GM12878 (cell line): ENCODE measurements around the gene PRCD. TPM values are rescaled to one million over a fixed set of nuclear protein-coding genes. Genes with fewer than 3 reads are reported as not detected.
A peak's percentile ranks its signal among the peaks of the same experiment; 100 is the strongest.

Experiments
- ATAC-seq: fragments of 200-7000 bp; cut with Tn5 transposase; 3 replicates; pipeline ENCODE4 v1.9.1; 2020; ENCODE audit warnings: mild to moderate bottlenecking, moderate library complexity
- BruUV-seq: library from RNA; stranded (reverse); fragments of 400-500 nt; replicated peaks from 2 replicates; lab custom pipeline; 2021; lab: Mats Ljungman, UMichigan
- CTCF ChIA-PET: fragments of 300-600 bp; sonication (Branson Sonifier 250); formaldehyde crosslinking; extraction: SDS; loops from one replicate; lab custom pipeline; 2021; ENCODE audit warnings: inconsistent platforms; lab: Yijun Ruan, JAX
- POLR2A ChIA-PET: fragments of 350-600 bp; formaldehyde crosslinking; extraction: SDS; loops from one replicate; lab custom pipeline; 2021; ENCODE audit warnings: inconsistent platforms; lab: Charles Lee
- RAD21 ChIA-PET: fragments of 300-600 bp; sonication (Branson Sonifier 250); formaldehyde crosslinking; loops from one replicate; lab custom pipeline; 2023; ENCODE audit warnings: antibody characterized with exemption; ENCODE audit not compliant: unreplicated experiment; lab: Charles Lee
- SMC1A ChIA-PET: fragments of 300-600 bp; sonication (Branson Sonifier 250); formaldehyde crosslinking; loops from one replicate; lab custom pipeline; 2023; ENCODE audit not compliant: unreplicated experiment, uncharacterized antibody; lab: Charles Lee
- DNase-seq: peaks from one replicate; pipeline ENCODE4 v3.0.0-alpha.2; 2011; ENCODE audit warnings: low read depth, low spot score
- FAIRE-seq: peaks from 3 replicates; lab custom pipeline; 2011; peaks lifted over from hg19 to GRCh38; lab: Jason Lieb, UNC
- H2AFZ ChIP-seq: 2 replicates; pipeline ENCODE4 v1.6.0; 2011; ENCODE audit warnings: low read depth, low read length, control low read depth; ENCODE audit not compliant: control insufficient read depth
- H3K27ac ChIP-seq: 2 replicates; pipeline ENCODE4 v1.5.1; 2011; ENCODE audit warnings: control low read depth; ENCODE audit not compliant: control insufficient read depth, insufficient read depth
- H3K27me3 ChIP-seq, 2 experiments: replicated peaks in 1 of 2; 2 replicates each; pipeline versions ENCODE4 v1.6.0 to v1.6.1; 2011; ENCODE audit warnings: low read length in 1 of 2; ENCODE audit not compliant: control insufficient read depth in 2 of 2, insufficient read depth in 2 of 2
- H3K36me3 ChIP-seq, 2 experiments: 2 replicates each; pipeline ENCODE4 v1.5.1; 2011; ENCODE audit warnings: low read length in 1 of 2; ENCODE audit not compliant: control insufficient read depth in 2 of 2, insufficient read depth in 2 of 2
- H3K4me1 ChIP-seq: 2 replicates; pipeline ENCODE4 v1.6.1; 2011; ENCODE audit warnings: mild to moderate bottlenecking, low read length, moderate library complexity, mixed read lengths; ENCODE audit not compliant: control insufficient read depth, insufficient read depth
- H3K4me2 ChIP-seq: 2 replicates; pipeline ENCODE4 v1.6.0; 2011; ENCODE audit warnings: control low read depth; ENCODE audit not compliant: control insufficient read depth, insufficient read depth
- H3K4me3 ChIP-seq: fragments of 200-600 bp; sonication (generic); 2 replicates; pipeline ENCODE4 v1.5.1; 2016
- H3K79me2 ChIP-seq: 2 replicates; pipeline ENCODE4 v1.6.0; 2011; ENCODE audit warnings: low read length; ENCODE audit not compliant: control insufficient read depth, insufficient read depth
- H3K9ac ChIP-seq: 2 replicates; pipeline ENCODE4 v1.8.0; 2011; ENCODE audit warnings: low read length, control low read depth, mixed read lengths; ENCODE audit not compliant: control insufficient read depth, insufficient read depth
- H3K9me3 ChIP-seq: replicated peaks from 3 replicates; pipeline ENCODE4 v1.5.1; 2011; ENCODE audit warnings: mild to moderate bottlenecking, low read length; ENCODE audit not compliant: control insufficient read depth, insufficient read depth
- H4K20me1 ChIP-seq: 2 replicates; pipeline ENCODE4 v1.6.0; 2011; ENCODE audit not compliant: control insufficient read depth, insufficient read depth
- BACH1 ChIP-seq: fragments of 450-650 bp; IDR thresholded peaks from 2 replicates; pipeline ENCODE4 v1.6.1; 2017; ENCODE audit warnings: mild to moderate bottlenecking, borderline replicate concordance
- CHD4 ChIP-seq: fragments of 200-600 bp; sonication (generic); IDR thresholded peaks from 2 replicates; pipeline ENCODE4 v1.6.1; 2016; ENCODE audit warnings: mild to moderate bottlenecking
- KLF5 ChIP-seq: fragments of 450-650 bp; IDR thresholded peaks from 2 replicates; pipeline ENCODE4 v1.6.1; 2014; ENCODE audit warnings: mild to moderate bottlenecking; ENCODE audit not compliant: partially characterized antibody
- MAX ChIP-seq: IDR thresholded peaks from 2 replicates; pipeline ENCODE4 v1.6.1; 2012; ENCODE audit warnings: low read depth, low read length, improper control_type of control experiment
- MYB ChIP-seq: fragments of 150-350 bp; IDR thresholded peaks from 2 replicates; pipeline ENCODE4 v1.6.1; 2014; ENCODE audit warnings: mild to moderate bottlenecking, low read depth, low read length, borderline replicate concordance
- NFYA ChIP-seq: IDR thresholded peaks from 2 replicates; pipeline ENCODE4 v1.6.1; 2011; ENCODE audit warnings: low read depth, mild to moderate bottlenecking, low read length, improper control_type of control experiment, borderline replicate concordance
- SMAD1 ChIP-seq: fragments of 450-650 bp; IDR thresholded peaks from 2 replicates; pipeline ENCODE4 v1.6.1; 2018; ENCODE audit warnings: mild to moderate bottlenecking, low read depth; ENCODE audit not compliant: partially characterized antibody
- SUPT20H ChIP-seq: IDR thresholded peaks from 2 replicates; pipeline ENCODE4 v1.6.1; 2011; ENCODE audit warnings: low read depth, mild to moderate bottlenecking, low read length, moderate library complexity, borderline replicate concordance; ENCODE audit not compliant: control insufficient read depth
- WGBS: methylation state at CpG from one replicate; pipeline ENCODE4 v1.1.6; 2016; ENCODE audit warnings: low lambda C conversion rate; ENCODE audit not compliant: insufficient replicate concordance, insufficient coverage; ENCODE audit errors: missing lambda C conversion rate; 5-methylcytosine and 5-hydroxymethylcytosine counted together
- in situ Hi-C: fragments of 300-500 bp; cut with MboI; formaldehyde crosslinking; loops from 9 replicates; pipeline ENCODE4 v1.14.3; 2018; ENCODE audit warnings: mixed read lengths
- intact Hi-C: fragments of 100-400 bp; cut with micrococcal nuclease; formaldehyde crosslinking; loops from one replicate; pipeline ENCODE4 v1.14.2; 2022; ENCODE audit not compliant: unreplicated experiment
- polyA plus RNA-seq, 11 experiments: library from polyadenylated mRNA; depleted of rRNA in 4 of 11; unstranded in 6 of 11; stranded (reverse) in 5 of 11; fragments of >200 nt; fragmentation: Nextera tagmentation in 4 of 11; fragmentation: Illumina TruSeq in 1 of 11; extraction: Ambion mirVana in 4 of 11; extraction: Trizol in 1 of 11; gene quantifications; 1 replicate in 1 of 11; 2 replicates in 10 of 11; pipeline versions ENCODE4 v1.2.1 to v1.2.3, GENCODE V29; 2011 to 2016; ENCODE audit warnings: inconsistent platforms in 2 of 11, missing spikeins in 2 of 11, low read depth in 1 of 11
- total RNA-seq, 4 experiments: library from RNA; depleted of rRNA in 3 of 4; stranded (reverse); fragments of >200 nt in 3 of 4; fragmentation: Illumina TruSeq in 1 of 4; extraction: Trizol in 1 of 4; gene quantifications; 2 replicates each; pipeline versions ENCODE4 v1.2.1 to v1.2.3, GENCODE V29; 2013 to 2021
- TF ChIP-seq, protein P1 (sequence below): fragments of 450-650 bp; IDR thresholded peaks from 2 replicates; pipeline ENCODE4 v1.6.1; 2016; ENCODE audit warnings: mild to moderate bottlenecking
- TF ChIP-seq, protein P2 (sequence below): IDR thresholded peaks from 2 replicates; pipeline ENCODE4 v1.6.1; 2011; ENCODE audit warnings: mild to moderate bottlenecking, low read depth, low read length, moderate library complexity; ENCODE audit not compliant: insufficient replicate concordance
- TF ChIP-seq, protein P3 (sequence below): fragments of 450-650 bp; IDR thresholded peaks from 2 replicates; pipeline ENCODE4 v1.6.1; 2016; ENCODE audit warnings: mild to moderate bottlenecking, moderate library complexity, borderline replicate concordance
- TF ChIP-seq, protein P4 (sequence below): fragments of 450-650 bp; IDR thresholded peaks from 2 replicates; pipeline ENCODE4 v1.6.1; 2017; ENCODE audit warnings: antibody characterized with exemption, mild to moderate bottlenecking, moderate library complexity

Gene PRCD
- total and polyA plus RNA-seq, 10 of the 15 experiments (the other 5 are each of a cell fraction or from before 2014, with no cell fraction given), result 0.18 to 0.95 (median 0.34) TPM; not detected in 4

GRCh38 chr17:76561799-76562268 lies 22.0 kb downstream of the PRCD start:
- H3K36me3 ChIP-seq, result peaks cover 7 to 26% of the 10 kb centered on the region in 2 experiments
- peak overlapping the region; percentile 74 for H3K4me3 ChIP-seq
- peaks cover 3% of the 10 kb centered on the region; the same call in 1 of the 2 replicates for H4K20me1 ChIP-seq
- peaks cover 58% of the 10 kb centered on the region for H3K79me2 ChIP-seq
- ChIA-PET POLR2A (interaction anchor here (0.9 to 1.7 kb wide), 3 partner anchors 18 to 28 kb away, joined by 3 read pairs; no protein-coding TSS in a partner anchor), SMC1A (interaction anchor here (1.0 to 7.2 kb wide), 4 partner anchors 11 to 153 kb away, joined by 3 to 87 read pairs (median 5); no protein-coding TSS in a partner anchor), CTCF (interaction anchor here (0.6 to 6.1 kb wide), 6 partner anchors 11 to 255 kb away, joined by 3 to 146 read pairs (median 4); no protein-coding TSS in a partner anchor), RAD21 (interaction anchor here (0.8 to 3.0 kb wide), 4 partner anchors 18 to 62 kb away, joined by 3 to 22 read pairs (median 3); no protein-coding TSS in a partner anchor)
- DNase-seq, result no peak
- 35% methylated on average over 5 of the region's 5 CpGs for WGBS
- peaks cover 19% of the 10 kb centered on the region for H3K4me1 ChIP-seq
- in situ Hi-C loops (no loop called here), intact Hi-C loops (loop anchor here (10.0 kb wide), 1 partner anchor 133 kb away; no protein-coding TSS in a partner anchor)
- no peak overlapping the region for H2AFZ ChIP-seq
- H3K27me3 ChIP-seq, result no peaks in the 10 kb centered on the region
- no TSS peak for BruUV-seq
- H3K9ac ChIP-seq, result peak overlapping the region; percentile 99; the same call in 1 of the 2 replicates
- no peak for FAIRE-seq
- no peaks in the 10 kb centered on the region for H3K9me3 ChIP-seq
- peak overlapping the region; percentile 95; the same call in 1 of the 2 replicates for H3K27ac ChIP-seq
- no peak for ATAC-seq
- TF ChIP-seq, protein P1, sequence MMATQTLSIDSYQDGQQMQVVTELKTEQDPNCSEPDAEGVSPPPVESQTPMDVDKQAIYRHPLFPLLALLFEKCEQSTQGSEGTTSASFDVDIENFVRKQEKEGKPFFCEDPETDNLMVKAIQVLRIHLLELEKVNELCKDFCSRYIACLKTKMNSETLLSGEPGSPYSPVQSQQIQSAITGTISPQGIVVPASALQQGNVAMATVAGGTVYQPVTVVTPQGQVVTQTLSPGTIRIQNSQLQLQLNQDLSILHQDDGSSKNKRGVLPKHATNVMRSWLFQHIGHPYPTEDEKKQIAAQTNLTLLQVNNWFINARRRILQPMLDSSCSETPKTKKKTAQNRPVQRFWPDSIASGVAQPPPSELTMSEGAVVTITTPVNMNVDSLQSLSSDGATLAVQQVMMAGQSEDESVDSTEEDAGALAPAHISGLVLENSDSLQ, result no peak
- TF ChIP-seq, protein P2, sequence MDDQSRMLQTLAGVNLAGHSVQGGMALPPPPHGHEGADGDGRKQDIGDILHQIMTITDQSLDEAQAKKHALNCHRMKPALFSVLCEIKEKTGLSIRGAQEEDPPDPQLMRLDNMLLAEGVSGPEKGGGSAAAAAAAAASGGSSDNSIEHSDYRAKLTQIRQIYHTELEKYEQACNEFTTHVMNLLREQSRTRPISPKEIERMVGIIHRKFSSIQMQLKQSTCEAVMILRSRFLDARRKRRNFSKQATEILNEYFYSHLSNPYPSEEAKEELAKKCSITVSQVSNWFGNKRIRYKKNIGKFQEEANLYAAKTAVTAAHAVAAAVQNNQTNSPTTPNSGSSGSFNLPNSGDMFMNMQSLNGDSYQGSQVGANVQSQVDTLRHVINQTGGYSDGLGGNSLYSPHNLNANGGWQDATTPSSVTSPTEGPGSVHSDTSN, result no peak
- TF ChIP-seq NFYA (no peak), CHD4 (no peak), KLF5 (no peak), SUPT20H (no peak), BACH1 (no peak), MAX (no peak), SMAD1 (no peak), MYB (no peak)
- TF ChIP-seq, protein P3, sequence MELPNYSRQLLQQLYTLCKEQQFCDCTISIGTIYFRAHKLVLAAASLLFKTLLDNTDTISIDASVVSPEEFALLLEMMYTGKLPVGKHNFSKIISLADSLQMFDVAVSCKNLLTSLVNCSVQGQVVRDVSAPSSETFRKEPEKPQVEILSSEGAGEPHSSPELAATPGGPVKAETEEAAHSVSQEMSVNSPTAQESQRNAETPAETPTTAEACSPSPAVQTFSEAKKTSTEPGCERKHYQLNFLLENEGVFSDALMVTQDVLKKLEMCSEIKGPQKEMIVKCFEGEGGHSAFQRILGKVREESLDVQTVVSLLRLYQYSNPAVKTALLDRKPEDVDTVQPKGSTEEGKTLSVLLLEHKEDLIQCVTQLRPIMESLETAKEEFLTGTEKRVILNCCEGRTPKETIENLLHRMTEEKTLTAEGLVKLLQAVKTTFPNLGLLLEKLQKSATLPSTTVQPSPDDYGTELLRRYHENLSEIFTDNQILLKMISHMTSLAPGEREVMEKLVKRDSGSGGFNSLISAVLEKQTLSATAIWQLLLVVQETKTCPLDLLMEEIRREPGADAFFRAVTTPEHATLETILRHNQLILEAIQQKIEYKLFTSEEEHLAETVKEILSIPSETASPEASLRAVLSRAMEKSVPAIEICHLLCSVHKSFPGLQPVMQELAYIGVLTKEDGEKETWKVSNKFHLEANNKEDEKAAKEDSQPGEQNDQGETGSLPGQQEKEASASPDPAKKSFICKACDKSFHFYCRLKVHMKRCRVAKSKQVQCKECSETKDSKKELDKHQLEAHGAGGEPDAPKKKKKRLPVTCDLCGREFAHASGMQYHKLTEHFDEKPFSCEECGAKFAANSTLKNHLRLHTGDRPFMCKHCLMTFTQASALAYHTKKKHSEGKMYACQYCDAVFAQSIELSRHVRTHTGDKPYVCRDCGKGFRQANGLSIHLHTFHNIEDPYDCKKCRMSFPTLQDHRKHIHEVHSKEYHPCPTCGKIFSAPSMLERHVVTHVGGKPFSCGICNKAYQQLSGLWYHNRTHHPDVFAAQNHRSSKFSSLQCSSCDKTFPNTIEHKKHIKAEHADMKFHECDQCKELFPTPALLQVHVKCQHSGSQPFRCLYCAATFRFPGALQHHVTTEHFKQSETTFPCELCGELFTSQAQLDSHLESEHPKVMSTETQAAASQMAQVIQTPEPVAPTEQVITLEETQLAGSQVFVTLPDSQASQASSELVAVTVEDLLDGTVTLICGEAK, result no peak
- TF ChIP-seq, protein P4, sequence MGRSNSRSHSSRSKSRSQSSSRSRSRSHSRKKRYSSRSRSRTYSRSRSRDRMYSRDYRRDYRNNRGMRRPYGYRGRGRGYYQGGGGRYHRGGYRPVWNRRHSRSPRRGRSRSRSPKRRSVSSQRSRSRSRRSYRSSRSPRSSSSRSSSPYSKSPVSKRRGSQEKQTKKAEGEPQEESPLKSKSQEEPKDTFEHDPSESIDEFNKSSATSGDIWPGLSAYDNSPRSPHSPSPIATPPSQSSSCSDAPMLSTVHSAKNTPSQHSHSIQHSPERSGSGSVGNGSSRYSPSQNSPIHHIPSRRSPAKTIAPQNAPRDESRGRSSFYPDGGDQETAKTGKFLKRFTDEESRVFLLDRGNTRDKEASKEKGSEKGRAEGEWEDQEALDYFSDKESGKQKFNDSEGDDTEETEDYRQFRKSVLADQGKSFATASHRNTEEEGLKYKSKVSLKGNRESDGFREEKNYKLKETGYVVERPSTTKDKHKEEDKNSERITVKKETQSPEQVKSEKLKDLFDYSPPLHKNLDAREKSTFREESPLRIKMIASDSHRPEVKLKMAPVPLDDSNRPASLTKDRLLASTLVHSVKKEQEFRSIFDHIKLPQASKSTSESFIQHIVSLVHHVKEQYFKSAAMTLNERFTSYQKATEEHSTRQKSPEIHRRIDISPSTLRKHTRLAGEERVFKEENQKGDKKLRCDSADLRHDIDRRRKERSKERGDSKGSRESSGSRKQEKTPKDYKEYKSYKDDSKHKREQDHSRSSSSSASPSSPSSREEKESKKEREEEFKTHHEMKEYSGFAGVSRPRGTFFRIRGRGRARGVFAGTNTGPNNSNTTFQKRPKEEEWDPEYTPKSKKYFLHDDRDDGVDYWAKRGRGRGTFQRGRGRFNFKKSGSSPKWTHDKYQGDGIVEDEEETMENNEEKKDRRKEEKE, result no peak
- H3K4me2 ChIP-seq, result peak overlapping the region; percentile 94
